Measurements from ENCODE around the gene NAA80. TPM values are rescaled to one million over a fixed set of nuclear protein-coding genes. Genes with fewer than 3 reads are reported as not detected.

Gene NAA80
- 4.9 to 7.9 TPM (median 6.4 TPM) in 5 replicates for total RNA-seq (2022; extraction: Qiagen RNA extraction)

DNA sequence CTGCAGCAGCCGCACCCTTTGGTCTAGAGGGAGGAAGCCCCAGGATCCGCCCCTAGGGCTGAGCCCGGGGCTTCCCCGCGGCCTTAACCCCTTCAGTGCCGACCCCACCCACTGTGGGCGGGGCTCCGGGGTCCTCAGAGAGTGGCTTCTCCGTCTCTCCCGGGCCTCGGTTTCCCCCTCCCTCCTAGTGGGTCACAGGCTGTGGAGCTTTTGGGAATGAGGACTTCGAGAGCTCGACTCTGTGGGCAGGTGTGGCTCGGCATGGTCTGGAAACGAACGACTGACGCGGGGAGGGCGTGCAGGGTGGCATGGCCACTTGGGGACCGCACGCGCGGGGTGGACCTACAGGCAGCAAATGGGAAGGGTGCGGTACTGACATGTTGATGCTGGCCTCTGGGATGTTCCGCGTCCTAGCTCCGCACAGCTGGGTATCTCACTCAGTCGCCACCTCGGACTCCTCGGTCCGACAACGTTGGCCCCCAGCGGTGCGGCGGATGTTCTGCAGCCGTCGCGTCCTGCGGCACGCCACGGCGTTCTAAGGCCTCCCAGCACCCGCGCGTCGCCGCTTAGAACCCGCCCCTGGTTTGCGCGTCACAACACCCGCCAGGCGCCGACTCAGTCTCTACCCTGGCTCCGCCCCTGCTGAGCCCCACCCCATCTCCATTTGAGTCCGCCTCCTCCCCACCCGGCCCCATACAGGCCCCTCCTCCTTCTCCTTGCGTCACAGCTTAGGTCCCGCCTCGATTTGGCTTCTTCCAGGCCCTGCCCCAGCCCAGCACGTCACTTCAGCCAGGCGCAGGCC lies at the start of gene NAA80, which contains the start of gene HYAL3:
NAA80 (minus strand) TSS at position 570 of the 802 bp plus-strand sequence. CDS start 1,942 bp downstream, outside the sequence.
HYAL3 (minus strand) TSS at position 570 of the 802 bp plus-strand sequence. CDS start 3,803 bp downstream, outside the sequence.

DNA sequence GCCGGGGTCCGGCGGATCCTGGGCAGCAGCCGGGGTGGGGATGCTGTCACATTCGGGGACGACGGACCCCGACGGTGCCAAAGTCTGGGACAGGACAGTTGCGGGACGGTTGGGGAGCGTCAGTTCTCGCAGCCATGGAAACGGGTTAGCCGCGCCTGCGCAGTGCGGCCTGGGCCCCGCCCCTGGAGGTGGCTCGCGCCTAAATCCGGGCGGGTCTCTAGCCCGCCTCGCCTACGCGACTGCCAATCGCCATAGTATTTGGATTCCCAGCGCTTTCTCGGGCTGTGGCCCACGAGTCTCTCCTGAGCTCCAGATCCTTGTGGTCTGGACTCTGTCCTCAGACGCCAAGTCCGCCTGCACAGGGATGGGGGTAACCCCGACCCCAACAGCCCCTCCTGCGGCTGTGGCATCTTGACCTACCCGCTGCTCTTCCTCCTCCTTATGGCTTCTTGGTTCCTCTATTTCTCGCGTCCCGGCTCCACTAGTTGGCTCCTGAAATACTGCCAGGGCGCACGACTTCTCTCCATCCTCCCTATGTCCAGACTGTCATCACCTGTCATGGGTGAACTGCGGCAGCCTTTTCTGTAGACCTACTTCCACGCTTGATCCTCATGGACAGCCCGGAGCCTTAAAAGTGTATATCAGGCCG lies 46.5 kb upstream of the NAA80 start, which contains the start of gene ZMYND10:
ZMYND10 (minus strand) TSS at position 147 of the 649 bp plus-strand sequence. CDS start 153 bp downstream, outside the sequence.

DNA sequence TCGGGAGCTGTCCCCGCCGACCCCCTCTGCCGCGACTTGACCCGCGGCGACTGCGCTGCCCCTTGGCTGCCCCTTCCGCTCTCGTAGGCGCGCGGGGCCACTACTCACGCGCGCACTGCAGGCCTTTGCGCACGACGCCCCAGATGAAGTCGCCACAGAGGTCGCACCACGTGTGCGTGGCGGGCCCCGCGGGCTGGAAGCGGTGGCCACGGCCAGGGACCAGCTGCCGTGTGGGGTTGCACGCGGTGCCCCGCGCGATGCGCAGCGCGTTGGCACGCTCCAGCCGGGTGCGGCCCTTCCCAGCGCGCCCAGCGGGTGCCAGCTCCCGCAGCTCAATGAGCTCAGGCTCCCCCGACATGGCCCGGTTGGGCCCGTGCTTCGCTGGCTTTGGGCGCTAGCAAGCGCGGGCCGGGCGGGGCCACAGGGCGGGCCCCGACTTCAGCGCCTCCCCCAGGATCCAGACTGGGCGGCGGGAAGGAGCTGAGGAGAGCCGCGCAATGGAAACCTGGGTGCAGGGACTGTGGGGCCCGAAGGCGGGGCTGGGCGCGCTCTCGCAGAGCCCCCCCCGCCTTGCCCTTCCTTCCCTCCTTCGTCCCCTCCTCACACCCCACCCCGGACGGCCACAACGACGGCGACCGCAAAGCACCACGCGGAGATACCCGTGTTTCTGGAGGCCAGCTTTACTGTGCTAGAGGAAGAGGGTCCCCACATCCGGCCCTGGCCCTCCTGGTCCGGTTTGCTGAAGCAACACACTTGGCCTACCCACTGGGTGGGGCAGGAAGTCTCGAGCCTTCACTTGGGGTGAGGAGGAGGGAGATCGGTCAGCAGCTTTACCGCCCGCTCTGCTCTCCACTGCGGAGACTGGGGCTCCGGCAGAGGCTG lies 41.5 kb upstream of the NAA80 start, which contains the start of gene RASSF1:
RASSF1 (minus strand) TSS at position 389 of the 882 bp plus-strand sequence; CDS start at position 358, 31 bp downstream.

DNA sequence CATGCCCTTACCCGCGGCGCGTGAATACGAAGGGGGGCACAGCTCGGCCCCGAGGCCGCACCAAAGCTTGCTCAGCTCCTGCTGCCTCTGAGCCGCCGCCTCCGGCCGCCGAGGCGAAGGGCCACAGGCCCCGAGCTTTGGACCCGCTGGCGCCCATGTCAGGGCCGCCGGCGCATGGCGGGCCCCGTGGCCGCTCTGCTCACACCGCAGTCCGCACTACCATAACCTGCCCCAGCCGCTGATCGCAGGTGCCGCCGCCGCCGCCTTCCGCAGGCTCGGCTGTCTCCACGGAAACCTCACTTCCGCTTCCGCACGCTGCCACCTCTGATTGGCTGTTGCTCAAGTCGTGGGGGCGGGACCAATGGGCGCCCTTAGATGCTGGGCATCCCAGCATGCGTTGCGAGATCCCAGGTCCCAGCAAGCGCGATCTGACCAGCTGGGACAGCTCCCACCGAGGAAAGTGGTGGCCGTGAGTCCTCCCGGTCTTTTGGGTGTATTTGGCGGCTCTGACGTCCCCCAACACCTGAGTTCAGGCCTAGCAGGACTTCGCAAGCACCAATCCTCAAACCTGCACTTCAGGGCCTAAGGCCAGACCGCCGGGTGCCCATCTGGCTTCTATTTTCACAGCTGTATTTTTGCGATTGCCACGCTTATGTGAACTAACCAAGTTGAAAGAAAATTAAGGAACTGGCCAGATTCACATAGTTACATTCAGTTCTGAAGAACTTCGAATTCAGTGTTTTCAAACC lies 28.9 kb upstream of the NAA80 start, which contains the start of gene TUSC2:
TUSC2 (minus strand) TSS at position 281 of the 749 bp plus-strand sequence; CDS start at position 157, 124 bp downstream.

GRCh38 chr3:50322386-50323091 lies 23.3 kb upstream of the NAA80 start, which contains the start of gene HYAL2:
HYAL2 (minus strand) TSS chr3:50322745; CDS start chr3:50320489, 2,256 bp downstream.

GRCh38 chr3:50303013-50303815 lies 4.0 kb upstream of the NAA80 start, which contains the start of gene HYAL1:
HYAL1 (minus strand) TSS chr3:50303574; CDS start chr3:50302956, 618 bp downstream.

DNA sequence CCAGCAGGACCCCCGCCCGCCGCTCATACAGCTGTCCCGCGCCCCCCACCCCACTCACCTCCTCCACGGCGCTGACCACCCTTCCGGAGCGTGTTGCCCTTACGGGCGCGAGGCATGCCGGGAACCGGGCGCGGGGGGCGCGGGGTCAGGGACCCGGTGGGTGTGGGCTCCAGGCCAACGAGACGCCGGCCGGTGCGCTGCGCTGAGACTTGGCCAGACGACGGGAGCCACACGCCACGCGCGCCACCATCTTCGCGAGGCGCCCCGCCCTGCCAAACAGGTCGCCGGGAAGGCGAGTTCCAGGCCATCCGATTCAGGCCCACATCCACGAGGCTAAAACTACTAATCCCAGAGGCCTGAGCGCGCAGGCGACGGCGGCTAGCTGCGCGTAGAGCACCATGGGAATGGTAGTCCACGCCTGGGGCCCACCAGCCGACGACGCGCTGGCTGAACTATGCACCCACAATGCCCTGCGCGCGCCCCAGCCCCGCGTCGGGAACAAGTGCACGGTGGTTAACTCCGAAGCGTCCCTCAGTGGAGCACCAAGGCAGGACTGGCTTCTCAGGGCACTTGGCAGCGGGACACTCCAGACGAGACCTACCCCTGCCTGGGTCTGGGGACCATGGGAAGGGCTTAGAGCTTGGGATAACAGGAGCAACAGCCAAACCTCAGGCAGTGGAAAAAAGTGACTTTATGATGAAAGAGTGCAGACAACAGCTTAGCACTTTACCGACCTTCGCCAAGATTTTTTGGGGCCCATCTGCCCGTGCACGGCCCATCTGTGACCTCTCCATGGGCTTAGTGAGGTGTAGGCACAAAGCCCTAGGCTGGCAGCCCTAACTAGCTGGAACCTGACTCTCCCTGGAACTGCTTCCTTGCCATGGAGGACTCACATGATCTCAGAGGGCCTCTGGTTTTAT lies 6.8 kb downstream of the NAA80 start, which contains the start of gene IFRD2:
IFRD2 (minus strand) TSS at position 271 of the 920 bp plus-strand sequence; CDS start at position 116, 155 bp downstream.

GRCh38 chr3:50278880-50279224 lies 20.4 kb downstream of the NAA80 start, which contains the start of gene LSMEM2:
LSMEM2 (plus strand) TSS chr3:50279087; CDS start chr3:50279114, 27 bp downstream.

GRCh38 chr3:50268703-50269451 lies 30.3 kb downstream of the NAA80 start, which contains the start of gene SEMA3B:
SEMA3B (plus strand) TSS chr3:50269147; CDS start chr3:50269241, 94 bp downstream.

Other genes with a start within 250 kb of the NAA80 start
- 29.4 to 37.8 TPM (median 34.5 TPM) in 5 replicates for gene RBM5, start 210.5 kb downstream of the NAA80 start, total RNA-seq (2022; extraction: Qiagen RNA extraction)
- 11.5 to 17.8 TPM (median 16.4 TPM) in 5 replicates for gene SEMA3F, start 144.1 kb downstream of the NAA80 start, total RNA-seq (2022; extraction: Qiagen RNA extraction)
- 0.05 to 0.31 TPM in 2 of 5 replicates, not detected in the others for gene GNAT1, start 107.8 kb downstream of the NAA80 start, total RNA-seq (2022; extraction: Qiagen RNA extraction)
- 0.08 to 0.22 TPM (median 0.16 TPM) in 3 of 5 replicates, not detected in the others for gene SLC38A3, start 94.1 kb downstream of the NAA80 start, total RNA-seq (2022; extraction: Qiagen RNA extraction)
- 35.1 to 46.7 TPM (median 45.2 TPM) in 5 replicates for gene GNAI2, start 63.2 kb downstream of the NAA80 start, total RNA-seq (2022; extraction: Qiagen RNA extraction)
- 5.3 to 9.6 TPM (median 8.3 TPM) in 5 replicates for gene SEMA3B, start 30.3 kb downstream of the NAA80 start, total RNA-seq (2022; extraction: Qiagen RNA extraction)
- 0.11 TPM in 1 of 5 replicates, not detected in the others for gene LSMEM2, start 20.3 kb downstream of the NAA80 start, total RNA-seq (2022; extraction: Qiagen RNA extraction)
- 73.8 to 101 TPM (median 96.0 TPM) in 5 replicates for gene IFRD2, start 7.0 kb downstream of the NAA80 start, total RNA-seq (2022; extraction: Qiagen RNA extraction)
- 7.0 to 10.7 TPM (median 9.1 TPM) in 5 replicates for gene HYAL3, start within 50 bp of the NAA80 start, total RNA-seq (2022; extraction: Qiagen RNA extraction)
- 0.32 to 1.00 TPM (median 0.61 TPM) in 5 replicates for gene HYAL1, start 4.2 kb upstream of the NAA80 start, total RNA-seq (2022; extraction: Qiagen RNA extraction)
- gene HYAL2, start 23.3 kb upstream of the NAA80 start, total RNA-seq (2022; extraction: Qiagen RNA extraction) = 21.2 to 32.4 TPM (median 31.5 TPM) in 5 replicates
- 25.0 to 42.3 TPM (median 40.7 TPM) in 5 replicates for gene TUSC2, start 28.8 kb upstream of the NAA80 start, total RNA-seq (2022; extraction: Qiagen RNA extraction)
- gene RASSF1, start 41.4 kb upstream of the NAA80 start, total RNA-seq (2022; extraction: Qiagen RNA extraction) = 16.1 to 20.9 TPM (median 20.4 TPM) in 5 replicates
- 1.1 to 1.3 TPM (median 1.2 TPM) in 5 replicates for gene ZMYND10, start 46.3 kb upstream of the NAA80 start, total RNA-seq (2022; extraction: Qiagen RNA extraction)
- gene NPRL2, start 51.4 kb upstream of the NAA80 start, total RNA-seq (2022; extraction: Qiagen RNA extraction) = 12.4 to 14.6 TPM (median 13.9 TPM) in 5 replicates
- 14.1 to 20.6 TPM (median 20.1 TPM) in 5 replicates for gene CYB561D2, start 51.5 kb upstream of the NAA80 start, total RNA-seq (2022; extraction: Qiagen RNA extraction)
- 35.5 to 49.0 TPM (median 48.1 TPM) in 5 replicates for gene TMEM115, start 60.1 kb upstream of the NAA80 start, total RNA-seq (2022; extraction: Qiagen RNA extraction)
- gene CACNA2D2, start 204.2 kb upstream of the NAA80 start, total RNA-seq (2022; extraction: Qiagen RNA extraction) = 0.50 to 0.79 TPM (median 0.72 TPM) in 5 replicates